ENCODE measurements around the gene SPEF1.

- TF ChIP-seq POLR2A (IDR thresholded peaks at IDR 0.05): no peak
- TF ChIP-seq CTCF (IDR thresholded peaks at IDR 0.05): no peak
Measured at GRCh38 chr20:3751675-3752385, 29.4 kb downstream of the SPEF1 start.
